HepG2 (cell line): ENCODE data around the gene UBB. TPM values are rescaled to one million over a fixed set of nuclear protein-coding genes. Genes with fewer than 3 reads are reported as not detected.

Experiments
- ATM ChIP-seq: fragments of 450-650 bp; IDR thresholded peaks from 2 replicates; pipeline ENCODE4 v1.7.1; 2017; ENCODE audit warnings: mild to moderate bottlenecking, borderline replicate concordance
- FOXJ3 ChIP-seq: sonication (generic); formaldehyde crosslinking; IDR thresholded peaks from 2 replicates; pipeline ENCODE4 v1.4.0; 2020; ENCODE audit warnings: missing genetic modification reagents, mild to moderate bottlenecking, borderline replicate concordance
- KLF15 ChIP-seq: sonication (generic); formaldehyde crosslinking; IDR thresholded peaks from 2 replicates; pipeline ENCODE4 v1.8.1; 2023; ENCODE audit warnings: borderline replicate concordance, mild to moderate bottlenecking, inconsistent platforms, missing genetic modification reagents, mixed read lengths
- MAFK ChIP-seq, 2 experiments: IDR thresholded peaks in 1 of 2; conservative IDR thresholded peaks in 1 of 2; 2 replicates each; pipeline ENCODE4 v1.6.1; 2011; ENCODE audit warnings: improper control_type of control experiment in 2 of 2, low read length in 2 of 2
- REL ChIP-seq: sonication (generic); formaldehyde crosslinking; conservative IDR thresholded peaks from 2 replicates; pipeline ENCODE4 v1.8.0; 2022; ENCODE audit warnings: mild to moderate bottlenecking, missing genetic modification reagents, moderate library complexity
- REST ChIP-seq, 2 experiments: IDR thresholded peaks; 2 replicates each; pipeline ENCODE4 v1.6.1; 2011 to 2012; ENCODE audit warnings: low read length in 2 of 2, borderline replicate concordance in 1 of 2, low read depth in 1 of 2, mild to moderate bottlenecking in 1 of 2, moderate library complexity in 1 of 2
- RXRA ChIP-seq: sonication (generic); formaldehyde crosslinking; IDR thresholded peaks from 2 replicates; pipeline ENCODE4 v1.5.1; 2020; ENCODE audit warnings: missing genetic modification reagents
- TAF15 ChIP-seq: fragments of 200-400 bp; formaldehyde crosslinking; IDR thresholded peaks from one replicate; pipeline ENCODE4 v1.6.1; 2018; ENCODE audit warnings: mild to moderate bottlenecking, low read depth, low read length; ENCODE audit not compliant: poor library complexity, severe bottlenecking
- THYN1 ChIP-seq: sonication (generic); formaldehyde crosslinking; IDR thresholded peaks from 2 replicates; pipeline ENCODE4 v1.8.1; 2023; ENCODE audit warnings: low read depth, mild to moderate bottlenecking, moderate library complexity, missing genetic modification reagents, borderline replicate concordance
- ZNF264 ChIP-seq: sonication (generic); formaldehyde crosslinking; IDR thresholded peaks from 2 replicates; pipeline ENCODE4 v1.4.0; 2020; ENCODE audit warnings: missing genetic modification reagents
- ZNF280D ChIP-seq: sonication (generic); formaldehyde crosslinking; IDR thresholded peaks from 2 replicates; pipeline ENCODE4 v1.5.1; 2020; ENCODE audit warnings: mild to moderate bottlenecking, missing genetic modification reagents
- ZNF296 ChIP-seq: sonication (generic); formaldehyde crosslinking; conservative IDR thresholded peaks from 2 replicates; pipeline ENCODE4 v1.5.0; 2020; ENCODE audit warnings: mild to moderate bottlenecking, missing genetic modification reagents
- ZNF335 ChIP-seq: sonication (generic); formaldehyde crosslinking; IDR thresholded peaks from 2 replicates; pipeline ENCODE4 v1.4.0; 2020; ENCODE audit warnings: missing genetic modification reagents
- ZNF563 ChIP-seq: sonication (generic); formaldehyde crosslinking; IDR thresholded peaks from 2 replicates; pipeline ENCODE4 v1.8.0; 2022; ENCODE audit warnings: mild to moderate bottlenecking, moderate library complexity, missing genetic modification reagents
- ZNF572 ChIP-seq: sonication (generic); formaldehyde crosslinking; IDR thresholded peaks from 2 replicates; pipeline ENCODE4 v1.5.1; 2020; ENCODE audit warnings: mild to moderate bottlenecking, missing genetic modification reagents
- polyA plus RNA-seq, 8 experiments: library from polyadenylated mRNA; depleted of rRNA in 3 of 8; stranded (reverse) in 7 of 8; unstranded in 1 of 8; fragments of >200 nt; fragmentation: Illumina TruSeq in 4 of 8; extraction: Trizol in 4 of 8; gene quantifications; 2 replicates each; pipeline versions ENCODE4 v1.2.1 to v1.2.3, GENCODE V29; 2011 to 2016; ENCODE audit warnings: low read depth in 4 of 8, missing spikeins in 1 of 8, mixed read lengths in 1 of 8; ENCODE audit not compliant: insufficient read depth in 1 of 8
- total RNA-seq, 5 experiments: library from RNA; depleted of rRNA; stranded (reverse); fragments of >200 nt; fragmentation: Illumina TruSeq; extraction: Trizol; gene quantifications; 2 replicates each; pipeline ENCODE4 v1.2.3, GENCODE V29; 2016; ENCODE audit warnings: low read depth in 1 of 5
- TF ChIP-seq, protein P1 (sequence below): sonication (generic); formaldehyde crosslinking; IDR thresholded peaks from 2 replicates; pipeline ENCODE4 v1.5.1; 2020; ENCODE audit warnings: mild to moderate bottlenecking, missing genetic modification reagents, borderline replicate concordance

Gene UBB
- total and polyA plus RNA-seq, 2 of the 13 experiments (the other 11 are each of a cell fraction or from before 2014, with no cell fraction given) = 1,130 to 2,066 TPM

DNA sequence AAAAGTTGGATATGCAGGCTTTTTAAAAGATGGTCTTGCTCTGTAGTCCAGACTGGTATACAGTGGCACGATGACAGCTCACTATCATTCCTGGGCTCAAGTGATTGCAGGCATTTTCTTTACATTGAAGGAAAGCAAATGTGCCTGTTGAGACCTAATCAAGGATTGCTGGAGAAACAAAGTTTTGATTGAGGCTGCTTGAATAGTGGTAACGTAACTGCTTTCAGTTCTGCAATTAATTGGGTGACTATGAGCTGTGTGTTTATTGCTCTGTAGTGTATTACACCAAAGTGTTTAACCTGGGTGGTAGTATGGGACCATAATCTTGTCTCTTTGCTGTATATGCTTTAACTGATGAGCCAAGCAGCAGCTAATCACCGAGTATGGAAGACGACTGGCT, 2.3 kb downstream of the UBB start (continued):
- TF ChIP-seq THYN1 (no peak), MAFK (conservative IDR thresholded peaks at IDR 0.05 in 1 of 2, IDR thresholded peaks at IDR 0.05 in 1 of 2; ENCODE audit: low read length in 2 of 2) (no peak), ZNF563 (CRISPR knock-in tag) (no peak), RXRA (CRISPR knock-in tag) (no peak), ZNF296 (CRISPR knock-in tag) (no peak), REST (IDR thresholded peaks at IDR 0.05; ENCODE audit: borderline replicate concordance in 1 of 2, low read depth in 1 of 2, low read length in 2 of 2) (no peak), KLF15 (CRISPR knock-in tag) (no peak), ZNF572 (CRISPR knock-in tag) (no peak), ZNF335 (CRISPR knock-in tag) (no peak), ATM (no peak), ZNF280D (CRISPR knock-in tag) (no peak), FOXJ3 (no peak), ZNF264 (CRISPR knock-in tag) (no peak), TAF15 (no peak), REL (no peak)
- TF ChIP-seq, protein P1, sequence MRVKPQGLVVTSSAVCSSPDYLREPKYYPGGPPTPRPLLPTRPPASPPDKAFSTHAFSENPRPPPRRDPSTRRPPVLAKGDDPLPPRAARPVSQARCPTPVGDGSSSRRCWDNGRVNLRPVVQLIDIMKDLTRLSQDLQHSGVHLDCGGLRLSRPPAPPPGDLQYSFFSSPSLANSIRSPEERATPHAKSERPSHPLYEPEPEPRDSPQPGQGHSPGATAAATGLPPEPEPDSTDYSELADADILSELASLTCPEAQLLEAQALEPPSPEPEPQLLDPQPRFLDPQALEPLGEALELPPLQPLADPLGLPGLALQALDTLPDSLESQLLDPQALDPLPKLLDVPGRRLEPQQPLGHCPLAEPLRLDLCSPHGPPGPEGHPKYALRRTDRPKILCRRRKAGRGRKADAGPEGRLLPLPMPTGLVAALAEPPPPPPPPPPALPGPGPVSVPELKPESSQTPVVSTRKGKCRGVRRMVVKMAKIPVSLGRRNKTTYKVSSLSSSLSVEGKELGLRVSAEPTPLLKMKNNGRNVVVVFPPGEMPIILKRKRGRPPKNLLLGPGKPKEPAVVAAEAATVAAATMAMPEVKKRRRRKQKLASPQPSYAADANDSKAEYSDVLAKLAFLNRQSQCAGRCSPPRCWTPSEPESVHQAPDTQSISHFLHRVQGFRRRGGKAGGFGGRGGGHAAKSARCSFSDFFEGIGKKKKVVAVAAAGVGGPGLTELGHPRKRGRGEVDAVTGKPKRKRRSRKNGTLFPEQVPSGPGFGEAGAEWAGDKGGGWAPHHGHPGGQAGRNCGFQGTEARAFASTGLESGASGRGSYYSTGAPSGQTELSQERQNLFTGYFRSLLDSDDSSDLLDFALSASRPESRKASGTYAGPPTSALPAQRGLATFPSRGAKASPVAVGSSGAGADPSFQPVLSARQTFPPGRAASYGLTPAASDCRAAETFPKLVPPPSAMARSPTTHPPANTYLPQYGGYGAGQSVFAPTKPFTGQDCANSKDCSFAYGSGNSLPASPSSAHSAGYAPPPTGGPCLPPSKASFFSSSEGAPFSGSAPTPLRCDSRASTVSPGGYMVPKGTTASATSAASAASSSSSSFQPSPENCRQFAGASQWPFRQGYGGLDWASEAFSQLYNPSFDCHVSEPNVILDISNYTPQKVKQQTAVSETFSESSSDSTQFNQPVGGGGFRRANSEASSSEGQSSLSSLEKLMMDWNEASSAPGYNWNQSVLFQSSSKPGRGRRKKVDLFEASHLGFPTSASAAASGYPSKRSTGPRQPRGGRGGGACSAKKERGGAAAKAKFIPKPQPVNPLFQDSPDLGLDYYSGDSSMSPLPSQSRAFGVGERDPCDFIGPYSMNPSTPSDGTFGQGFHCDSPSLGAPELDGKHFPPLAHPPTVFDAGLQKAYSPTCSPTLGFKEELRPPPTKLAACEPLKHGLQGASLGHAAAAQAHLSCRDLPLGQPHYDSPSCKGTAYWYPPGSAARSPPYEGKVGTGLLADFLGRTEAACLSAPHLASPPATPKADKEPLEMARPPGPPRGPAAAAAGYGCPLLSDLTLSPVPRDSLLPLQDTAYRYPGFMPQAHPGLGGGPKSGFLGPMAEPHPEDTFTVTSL (CRISPR knock-in tag) = no peak
